Testis (tissue), 2 donors: ENCODE results near the gene BCR.

Source experiments
- POLR2A ChIP-seq: fragments of 450-650 bp; IDR thresholded peaks from one replicate; pipeline ENCODE4 v1.6.1; 2017; ENCODE audit warnings: antibody characterized with exemption, mild to moderate bottlenecking, moderate library complexity
- TF ChIP-seq, protein P1 (sequence below), 3 experiments: fragments of 450-650 bp in 2 of 3; fragments of 200-600 bp in 1 of 3; sonication (generic) in 1 of 3; IDR thresholded peaks; one replicate each; pipeline ENCODE4 v1.5.1; 2016 to 2019; ENCODE audit warnings: antibody characterized with exemption in 3 of 3, mild to moderate bottlenecking in 2 of 3, moderate library complexity in 1 of 3

- TF ChIP-seq, protein P1, sequence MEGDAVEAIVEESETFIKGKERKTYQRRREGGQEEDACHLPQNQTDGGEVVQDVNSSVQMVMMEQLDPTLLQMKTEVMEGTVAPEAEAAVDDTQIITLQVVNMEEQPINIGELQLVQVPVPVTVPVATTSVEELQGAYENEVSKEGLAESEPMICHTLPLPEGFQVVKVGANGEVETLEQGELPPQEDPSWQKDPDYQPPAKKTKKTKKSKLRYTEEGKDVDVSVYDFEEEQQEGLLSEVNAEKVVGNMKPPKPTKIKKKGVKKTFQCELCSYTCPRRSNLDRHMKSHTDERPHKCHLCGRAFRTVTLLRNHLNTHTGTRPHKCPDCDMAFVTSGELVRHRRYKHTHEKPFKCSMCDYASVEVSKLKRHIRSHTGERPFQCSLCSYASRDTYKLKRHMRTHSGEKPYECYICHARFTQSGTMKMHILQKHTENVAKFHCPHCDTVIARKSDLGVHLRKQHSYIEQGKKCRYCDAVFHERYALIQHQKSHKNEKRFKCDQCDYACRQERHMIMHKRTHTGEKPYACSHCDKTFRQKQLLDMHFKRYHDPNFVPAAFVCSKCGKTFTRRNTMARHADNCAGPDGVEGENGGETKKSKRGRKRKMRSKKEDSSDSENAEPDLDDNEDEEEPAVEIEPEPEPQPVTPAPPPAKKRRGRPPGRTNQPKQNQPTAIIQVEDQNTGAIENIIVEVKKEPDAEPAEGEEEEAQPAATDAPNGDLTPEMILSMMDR (IDR thresholded peaks at IDR 0.05) = no peak
- no peak for TF ChIP-seq POLR2A
These were observed 12.2 kb downstream of the BCR start for GRCh38 chr22:23192558-23192957.
